Left lung (tissue), 10 donors: ENCODE measurements around the gene ZCCHC4. TPM values are rescaled to one million over a fixed set of nuclear protein-coding genes. Genes with fewer than 3 reads are reported as not detected.

Experiments
- ATAC-seq: fragments of 200-7000 bp; cut with Tn5 transposase; one replicate; pipeline ENCODE4 v1.9.1; 2020; ENCODE audit warnings: moderate library complexity
- DNase-seq, 4 donors: peaks; one replicate each; pipeline ENCODE4 v3.0.0-alpha.2; 2013 to 2020
- H3K27ac ChIP-seq, 2 donors: fragments of 200-600 bp; sonication (generic) in 1 of 2; one replicate each; pipeline versions ENCODE4 v1.5.0 to v1.8.0; 2020 to 2021
- H3K27me3 ChIP-seq, 2 donors: fragments of 200-600 bp; sonication (generic) in 1 of 2; one replicate each; pipeline versions ENCODE4 v1.5.0 to v1.8.0; 2020 to 2021
- H3K36me3 ChIP-seq, 2 donors: fragments of 200-600 bp; sonication (generic) in 1 of 2; one replicate each; pipeline versions ENCODE4 v1.5.0 to v1.8.0; 2020 to 2021
- H3K4me1 ChIP-seq, 2 donors: fragments of 200-600 bp; one replicate each; pipeline ENCODE4 v1.8.0; 2021
- H3K4me3 ChIP-seq, 2 donors: fragments of 200-600 bp; sonication (generic) in 1 of 2; one replicate each; pipeline versions ENCODE4 v1.5.0 to v1.8.0; 2020 to 2021; ENCODE audit warnings: mild to moderate bottlenecking in 1 of 2
- H3K9me3 ChIP-seq, 2 donors: fragments of 200-600 bp; sonication (generic) in 1 of 2; one replicate each; pipeline versions ENCODE4 v1.5.0 to v1.8.0; 2020 to 2021
- CTCF ChIP-seq, 2 donors: fragments of 200-600 bp; sonication (generic) in 1 of 2; IDR thresholded peaks; one replicate each; pipeline versions ENCODE4 v1.5.0 to v1.8.0; 2021; ENCODE audit warnings: antibody characterized with exemption in 2 of 2
- intact Hi-C, 2 donors: fragments of 100-400 bp; cut with DNase I; formaldehyde crosslinking; loops; one replicate each; pipeline versions ENCODE4 v1.11.2 to v1.14.2; 2022
- polyA plus RNA-seq, 6 donors: library from polyadenylated mRNA; unstranded; fragments of 120-200 nt; gene quantifications; one replicate each; pipeline ENCODE4 v1.2.1, GENCODE V29; 2013; ENCODE audit not compliant: insufficient read length in 6 of 6
- total RNA-seq, 2 donors: library from RNA; stranded (reverse); fragmentation: NEBNext Ultra II Directional; extraction: Animal tissue kit (Norgen Biotek cat#: 25700); gene quantifications; one replicate each; pipeline ENCODE4 v1.2.1, GENCODE V29; 2021
- donor health status: DM: no; HTN: yes; CAD: no.
- donor health status: DM: no; HTN: no; CAD: no.

ZCCHC4 gene
- total and polyA plus RNA-seq, 8 donors: 8.5 to 17.1 (median 15.7) TPM

- H3K9me3 ChIP-seq: no peaks in the 10 kb centered on the region
- TF ChIP-seq CTCF (IDR thresholded peaks at IDR 0.05): no peak
- no peak overlapping the region for H3K27ac ChIP-seq
- no peak overlapping the region for H3K4me3 ChIP-seq
- peaks cover 3 to 79% of the 10 kb centered on the region in 2 donors for H3K36me3 ChIP-seq
- no peaks in the 10 kb centered on the region for H3K27me3 ChIP-seq
- ATAC-seq: no peak
- no peak for DNase-seq
- no peaks in the 10 kb centered on the region for H3K4me1 ChIP-seq
- intact Hi-C loops: no loop called here
These were observed 89.9 kb downstream of the ZCCHC4 start for GRCh38 chr4:25402521-25402920.

- H3K4me1 ChIP-seq: no peaks in the 10 kb centered on the region
- TF ChIP-seq CTCF (IDR thresholded peaks at IDR 0.05): no peak
- intact Hi-C loops: no loop called here
- no peaks in the 10 kb centered on the region for H3K9me3 ChIP-seq
- no peaks in the 10 kb centered on the region for H3K27me3 ChIP-seq
- peaks cover 3 to 79% of the 10 kb centered on the region in 2 donors for H3K36me3 ChIP-seq
- H3K27ac ChIP-seq: no peak overlapping the region
- H3K4me3 ChIP-seq: no peak overlapping the region
- no peak for DNase-seq
- ATAC-seq: no peak
These were observed 91.1 kb downstream of the ZCCHC4 start for GRCh38 chr4:25403699-25404098.

GRCh38 chr4:25405453-25405852 is 92.9 kb downstream of the ZCCHC4 start:
- Histone ChIP-seq H3K36me3 (peaks cover 3 to 82% of the 10 kb centered on the region in 2 donors), H3K4me1 (no peaks in the 10 kb centered on the region), H3K27me3 (no peaks in the 10 kb centered on the region), H3K4me3 (no peak overlapping the region), H3K27ac (no peak overlapping the region), H3K9me3 (no peaks in the 10 kb centered on the region)
- no peak for DNase-seq
- no peak for TF ChIP-seq CTCF (IDR thresholded peaks at IDR 0.05)
- ATAC-seq: no peak
- intact Hi-C loops: no loop called here

GRCh38 chr4:25406081-25406692 is 93.6 kb downstream of the ZCCHC4 start:
- H3K9me3 ChIP-seq: no peaks in the 10 kb centered on the region
- H3K4me3 ChIP-seq: no peak overlapping the region
- no peak for TF ChIP-seq CTCF (IDR thresholded peaks at IDR 0.05)
- DNase-seq (no peak), ATAC-seq (no peak)
- H3K4me1 ChIP-seq: no peaks in the 10 kb centered on the region
- no peak overlapping the region for H3K27ac ChIP-seq
- peaks cover 3 to 84% of the 10 kb centered on the region in 2 donors for H3K36me3 ChIP-seq
- H3K27me3 ChIP-seq: no peaks in the 10 kb centered on the region
- intact Hi-C loops: no loop called here

- H3K36me3 ChIP-seq: peaks cover 0 to 98% of the 10 kb centered on the region in 2 donors
These were observed 98.4 kb downstream of the ZCCHC4 start for GRCh38 chr4:25410820-25411529.

More at GRCh38 chr4:25410820-25411529, 98.4 kb downstream of the ZCCHC4 start:
- TF ChIP-seq CTCF (IDR thresholded peaks at IDR 0.05): no peak
- H3K4me3 ChIP-seq: no peak overlapping the region
- H3K9me3 ChIP-seq: no peaks in the 10 kb centered on the region
- H3K27ac ChIP-seq: no peak overlapping the region
- ATAC-seq (no peak), DNase-seq (no peak)
- no peaks in the 10 kb centered on the region for H3K4me1 ChIP-seq
- intact Hi-C loops: no loop called here
- no peaks in the 10 kb centered on the region for H3K27me3 ChIP-seq
